WTC11 (cell line): Measurements from ENCODE around the gene LYPD6B. TPM values are rescaled to one million over a fixed set of nuclear protein-coding genes. Genes with fewer than 3 reads are reported as not detected.

Source experiments
- ATAC-seq: fragments of 200-7000 bp; cut with Tn5 transposase; 2 replicates; pipeline ENCODE4 v1.10.0; 2021; ENCODE audit warnings: mild to moderate bottlenecking, moderate library complexity
- CTCF ChIA-PET: fragments of 300-600 bp; sonication (Branson Sonifier 250); formaldehyde crosslinking; loops from one replicate; lab custom pipeline; 2021; ENCODE audit warnings: antibody characterized with exemption; lab: Charles Lee
- POLR2A ChIA-PET: fragments of 350-600 bp; sonication (Branson Sonifier 250); formaldehyde crosslinking; loops from one replicate; lab custom pipeline; 2021; ENCODE audit warnings: antibody characterized with exemption; lab: Charles Lee
- DNase-seq: peaks from one replicate; pipeline ENCODE4 v3.0.0; 2021; ENCODE audit warnings: low spot score
- H3K27ac Mint-ChIP-seq: 2 replicates; pipeline ENCODE4 v1.8.0; 2021; ENCODE audit warnings: mixed read lengths
- H3K27me3 Mint-ChIP-seq: 2 replicates; pipeline ENCODE4 v1.8.0; 2021; ENCODE audit warnings: low read depth, mild to moderate bottlenecking, moderate library complexity, mixed read lengths
- H3K36me3 Mint-ChIP-seq: 2 replicates; pipeline ENCODE4 v1.8.0; 2021; ENCODE audit warnings: mixed read lengths
- H3K4me1 Mint-ChIP-seq: 2 replicates; pipeline ENCODE4 v1.8.0; 2022; ENCODE audit warnings: mixed read lengths
- H3K4me3 Mint-ChIP-seq: 2 replicates; pipeline ENCODE4 v1.8.0; 2021; ENCODE audit warnings: mild to moderate bottlenecking, moderate library complexity, mixed read lengths
- H3K9me3 Mint-ChIP-seq: 2 replicates; pipeline ENCODE4 v1.8.0; 2021; ENCODE audit warnings: mixed read lengths
- AFF4 ChIP-seq: sonication (generic); formaldehyde crosslinking; IDR thresholded peaks from 2 replicates; pipeline ENCODE4 v1.8.1; 2023; ENCODE audit warnings: mild to moderate bottlenecking, missing genetic modification reagents, borderline replicate concordance
- CREM ChIP-seq: sonication (generic); formaldehyde crosslinking; IDR thresholded peaks from 2 replicates; pipeline ENCODE4 v1.8.1; 2022; ENCODE audit warnings: mild to moderate bottlenecking, missing genetic modification reagents, moderate library complexity
- ELF4 ChIP-seq: sonication (generic); formaldehyde crosslinking; IDR thresholded peaks from 2 replicates; pipeline ENCODE4 v1.8.1; 2022; ENCODE audit warnings: low read depth, mild to moderate bottlenecking, moderate library complexity, missing genetic modification reagents
- ETV6 ChIP-seq: sonication (generic); formaldehyde crosslinking; IDR thresholded peaks from 2 replicates; pipeline ENCODE4 v1.8.1; 2022; ENCODE audit warnings: mild to moderate bottlenecking, missing genetic modification reagents
- HMGA2 ChIP-seq: fragments of 250-450 bp; sonication (Bioruptor Pico); IDR thresholded peaks from 2 replicates; pipeline ENCODE4 v1.4.0; 2021; ENCODE audit warnings: mild to moderate bottlenecking, moderate library complexity
- JAZF1 ChIP-seq: fragments of 250-450 bp; sonication (Bioruptor Pico); IDR thresholded peaks from 2 replicates; pipeline ENCODE4 v1.9.0; 2021; ENCODE audit warnings: moderate library complexity, mild to moderate bottlenecking, inconsistent platforms
- MYBL2 ChIP-seq: sonication (generic); formaldehyde crosslinking; IDR thresholded peaks from 2 replicates; pipeline ENCODE4 v1.8.1; 2023; ENCODE audit warnings: mild to moderate bottlenecking, moderate library complexity, missing genetic modification reagents
- NFE2L1 ChIP-seq: sonication (generic); formaldehyde crosslinking; IDR thresholded peaks from 2 replicates; pipeline ENCODE4 v1.8.1; 2023; ENCODE audit warnings: missing genetic modification reagents
- NR1H2 ChIP-seq: sonication (generic); formaldehyde crosslinking; IDR thresholded peaks from 2 replicates; pipeline ENCODE4 v1.9.0; 2021; ENCODE audit warnings: mild to moderate bottlenecking, moderate library complexity, missing genetic modification reagents
- OVOL2 ChIP-seq: fragments of 250-450 bp; sonication (Bioruptor Pico); IDR thresholded peaks from 2 replicates; pipeline ENCODE4 v1.9.0; 2021; ENCODE audit warnings: mild to moderate bottlenecking, borderline replicate concordance
- ZBTB21 ChIP-seq: sonication (generic); formaldehyde crosslinking; IDR thresholded peaks from 2 replicates; pipeline ENCODE4 v1.8.1; 2023; ENCODE audit warnings: mild to moderate bottlenecking, missing genetic modification reagents, borderline replicate concordance
- ZNF121 ChIP-seq: sonication (generic); formaldehyde crosslinking; IDR thresholded peaks from 2 replicates; pipeline ENCODE4 v1.8.0; 2023; ENCODE audit warnings: missing genetic modification reagents
- ZNF263 ChIP-seq: sonication (generic); formaldehyde crosslinking; IDR thresholded peaks from 2 replicates; pipeline ENCODE4 v1.8.1; 2022; ENCODE audit warnings: low read depth, mild to moderate bottlenecking, moderate library complexity, missing genetic modification reagents
- ZNF396 ChIP-seq: fragments of 250-450 bp; sonication (Bioruptor Pico); IDR thresholded peaks from 2 replicates; pipeline ENCODE4 v1.8.0; 2021; ENCODE audit warnings: mild to moderate bottlenecking, moderate library complexity, borderline replicate concordance
- total RNA-seq: library from RNA; stranded (reverse); gene quantifications from 3 replicates; pipeline ENCODE4 v1.2.3, GENCODE V29; 2021
- TF ChIP-seq, protein P1 (sequence below): sonication (generic); formaldehyde crosslinking; IDR thresholded peaks from 2 replicates; pipeline ENCODE4 v1.8.0; 2022; ENCODE audit warnings: mild to moderate bottlenecking, missing genetic modification reagents
- TF ChIP-seq, protein P2 (sequence below): fragments of 200-600 bp; IDR thresholded peaks from 2 replicates; pipeline ENCODE4 v1.8.0; 2022; ENCODE audit warnings: antibody characterized with exemption
- TF ChIP-seq, protein P3 (sequence below): sonication (generic); formaldehyde crosslinking; IDR thresholded peaks from 2 replicates; pipeline ENCODE4 v1.8.1; 2023; ENCODE audit warnings: mild to moderate bottlenecking, missing genetic modification reagents, moderate library complexity
- TF ChIP-seq, protein P4 (sequence below): sonication (generic); formaldehyde crosslinking; IDR thresholded peaks from 2 replicates; pipeline ENCODE4 v1.8.0; 2022; ENCODE audit warnings: missing genetic modification reagents

The LYPD6B gene
- total RNA-seq, 1 experiment from 2014 or later = 1.6 TPM

DNA sequence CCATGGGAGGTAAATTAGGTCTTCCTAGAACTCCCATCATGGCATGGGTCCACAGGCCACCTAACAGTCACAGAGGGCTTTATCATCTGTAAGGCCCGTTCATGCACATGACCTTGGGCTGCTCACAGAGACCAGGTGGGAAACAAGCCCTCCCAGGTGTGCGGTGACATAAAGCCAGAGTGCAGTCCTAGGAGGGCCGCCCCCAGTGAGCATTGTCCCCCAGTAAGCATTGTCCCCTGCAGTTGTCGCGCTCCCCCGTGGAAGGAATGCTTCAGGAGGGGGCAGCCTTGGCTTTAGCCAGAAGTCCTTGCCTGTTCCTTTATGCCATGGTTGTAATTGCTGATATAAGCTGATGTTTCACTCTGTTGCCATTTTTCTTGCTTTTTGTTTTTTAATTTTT lies 41.7 kb upstream of the LYPD6B start:
- POLR2A ChIA-PET = no interaction called here
- DNase-seq = no peak
- H3K27me3 Mint-ChIP-seq = no peaks in the 10 kb centered on the region
- peaks cover 47% of the 10 kb centered on the region for H3K36me3 Mint-ChIP-seq
- TF ChIP-seq JAZF1 (CRISPR knock-in tag) = no peak
- TF ChIP-seq, all 79 proteins: peak for 0
- H3K4me3 Mint-ChIP-seq = no peak overlapping the region
- H3K9me3 Mint-ChIP-seq = peaks cover 5% of the 10 kb centered on the region
- peaks cover 45% of the 10 kb centered on the region for H3K4me1 Mint-ChIP-seq
- no peak for ATAC-seq
- CTCF ChIA-PET = no interaction called here
- no peak overlapping the region for H3K27ac Mint-ChIP-seq

DNA sequence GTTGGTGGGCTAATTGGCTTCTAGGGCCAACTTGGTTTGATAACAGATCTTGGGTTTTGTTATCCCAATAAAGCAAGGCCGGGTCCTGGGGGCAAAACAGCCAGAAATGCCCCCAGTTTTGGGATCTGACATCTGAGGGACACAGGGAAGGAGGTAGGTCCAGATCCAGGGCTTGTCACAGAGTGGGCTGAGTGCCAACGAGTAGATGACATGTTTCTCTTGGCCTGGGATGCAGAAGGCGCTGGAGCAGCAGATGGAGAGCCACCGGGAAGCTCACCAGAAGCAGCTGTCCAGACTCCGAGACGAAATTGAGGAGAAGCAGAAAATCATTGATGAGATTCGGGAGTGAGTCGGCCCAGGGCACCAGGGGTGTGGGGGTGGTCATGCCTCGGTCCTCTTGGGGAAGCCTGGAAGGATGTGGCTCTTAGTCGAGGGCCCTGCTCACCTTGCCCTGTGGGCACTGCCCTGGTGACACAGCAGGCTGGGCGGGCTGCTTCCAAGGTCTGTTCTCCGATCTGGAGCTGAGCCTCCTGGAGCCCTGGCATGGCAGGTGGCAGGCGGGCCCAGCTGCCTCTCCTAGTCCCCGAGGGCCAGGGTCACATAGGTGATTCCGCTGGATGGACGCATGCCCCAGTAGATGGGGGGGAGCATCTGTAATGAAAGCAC lies 40.2 kb upstream of the LYPD6B start:
- peak overlapping the region; percentile 63; the same call in 1 of the 2 replicates for H3K27ac Mint-ChIP-seq
- peaks cover 47% of the 10 kb centered on the region for H3K4me1 Mint-ChIP-seq
- ATAC-seq (no peak), DNase-seq (no peak)
- peak overlapping the region; percentile 25; the same call in 1 of the 2 replicates for H3K4me3 Mint-ChIP-seq
- ChIA-PET CTCF (no interaction called here), POLR2A (no interaction called here)
- peaks cover 18% of the 10 kb centered on the region for H3K9me3 Mint-ChIP-seq
- peaks cover 61% of the 10 kb centered on the region for H3K36me3 Mint-ChIP-seq
- no peaks in the 10 kb centered on the region for H3K27me3 Mint-ChIP-seq
- 0 out of 2 replicates have a peak, but pooled peaks have one; percentile 4 for TF ChIP-seq ZNF121 (CRISPR knock-in tag)
- TF ChIP-seq, protein P1, sequence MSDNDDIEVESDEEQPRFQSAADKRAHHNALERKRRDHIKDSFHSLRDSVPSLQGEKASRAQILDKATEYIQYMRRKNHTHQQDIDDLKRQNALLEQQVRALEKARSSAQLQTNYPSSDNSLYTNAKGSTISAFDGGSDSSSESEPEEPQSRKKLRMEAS (CRISPR knock-in tag) = no peak

- H3K4me3 Mint-ChIP-seq = peak overlapping the region; percentile 25; the same call in 1 of the 2 replicates
- peaks cover 61% of the 10 kb centered on the region for H3K36me3 Mint-ChIP-seq
- ChIA-PET POLR2A (no interaction called here), CTCF (no interaction called here)
- peak overlapping the region; percentile 87 for H3K27ac Mint-ChIP-seq
- peaks cover 47% of the 10 kb centered on the region for H3K4me1 Mint-ChIP-seq
- ATAC-seq (peak; percentile 23), DNase-seq (no peak)
- H3K27me3 Mint-ChIP-seq = no peaks in the 10 kb centered on the region
- peaks cover 23% of the 10 kb centered on the region for H3K9me3 Mint-ChIP-seq
- TF ChIP-seq NR1H2 (CRISPR knock-in tag) = no peak
- TF ChIP-seq ELF4 = no peak
- TF ChIP-seq, protein P2, sequence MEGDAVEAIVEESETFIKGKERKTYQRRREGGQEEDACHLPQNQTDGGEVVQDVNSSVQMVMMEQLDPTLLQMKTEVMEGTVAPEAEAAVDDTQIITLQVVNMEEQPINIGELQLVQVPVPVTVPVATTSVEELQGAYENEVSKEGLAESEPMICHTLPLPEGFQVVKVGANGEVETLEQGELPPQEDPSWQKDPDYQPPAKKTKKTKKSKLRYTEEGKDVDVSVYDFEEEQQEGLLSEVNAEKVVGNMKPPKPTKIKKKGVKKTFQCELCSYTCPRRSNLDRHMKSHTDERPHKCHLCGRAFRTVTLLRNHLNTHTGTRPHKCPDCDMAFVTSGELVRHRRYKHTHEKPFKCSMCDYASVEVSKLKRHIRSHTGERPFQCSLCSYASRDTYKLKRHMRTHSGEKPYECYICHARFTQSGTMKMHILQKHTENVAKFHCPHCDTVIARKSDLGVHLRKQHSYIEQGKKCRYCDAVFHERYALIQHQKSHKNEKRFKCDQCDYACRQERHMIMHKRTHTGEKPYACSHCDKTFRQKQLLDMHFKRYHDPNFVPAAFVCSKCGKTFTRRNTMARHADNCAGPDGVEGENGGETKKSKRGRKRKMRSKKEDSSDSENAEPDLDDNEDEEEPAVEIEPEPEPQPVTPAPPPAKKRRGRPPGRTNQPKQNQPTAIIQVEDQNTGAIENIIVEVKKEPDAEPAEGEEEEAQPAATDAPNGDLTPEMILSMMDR = no peak
- TF ChIP-seq HMGA2 (CRISPR knock-in tag) = no peak
- TF ChIP-seq ETV6 = no peak
- no peak for TF ChIP-seq ZNF396 (CRISPR knock-in tag)
- no peak for TF ChIP-seq OVOL2 (CRISPR knock-in tag)
- TF ChIP-seq ZNF263 (CRISPR knock-in tag) = no peak
- TF ChIP-seq NFE2L1 (CRISPR knock-in tag) = no peak
- no peak for TF ChIP-seq CREM
- TF ChIP-seq, all 79 proteins: peak for 0
These were observed 39.7 kb upstream of the LYPD6B start for GRCh38 chr2:148998831-148999200.

DNA sequence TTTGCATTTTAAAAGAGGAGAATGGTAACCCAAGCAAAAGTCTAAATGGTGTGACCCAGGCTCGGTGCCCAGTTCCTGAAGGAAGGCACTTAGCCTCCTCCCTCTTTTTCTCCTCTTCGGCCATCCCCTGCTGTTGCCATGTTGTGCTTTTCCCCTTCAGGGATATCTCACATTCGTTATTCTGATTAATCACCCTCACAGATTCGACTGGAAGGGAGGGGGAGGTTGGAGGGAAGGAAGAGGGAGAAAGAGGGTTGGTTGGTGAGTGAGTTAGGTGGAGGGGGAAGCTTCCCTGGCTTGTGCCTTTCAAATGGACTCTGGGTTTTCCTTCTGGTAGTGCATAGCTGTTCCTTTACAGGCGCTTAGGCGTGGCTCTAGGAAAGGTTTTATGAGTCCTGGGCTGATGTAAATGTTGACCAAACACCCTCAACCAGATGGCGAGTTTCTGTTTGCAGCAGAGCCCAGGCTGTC lies 39.0 kb upstream of the LYPD6B start:
- ChIA-PET POLR2A (no interaction called here), CTCF (interaction anchor here (0.5 to 1.7 kb wide), 3 partner anchors 18 to 257 kb away, joined by 3 to 7 read pairs (median 5); partner anchors contain the start of gene LYPD6B)
- Mint-ChIP-seq H3K4me1 (peaks cover 47% of the 10 kb centered on the region), H3K36me3 (peaks cover 62% of the 10 kb centered on the region), H3K4me3 (peak overlapping the region; percentile 57), H3K9me3 (peaks cover 25% of the 10 kb centered on the region), H3K27ac (peak overlapping the region; percentile 96), H3K27me3 (no peaks in the 10 kb centered on the region)
- ATAC-seq (peak; percentile 72), DNase-seq (no peak)
- TF ChIP-seq, protein P3, sequence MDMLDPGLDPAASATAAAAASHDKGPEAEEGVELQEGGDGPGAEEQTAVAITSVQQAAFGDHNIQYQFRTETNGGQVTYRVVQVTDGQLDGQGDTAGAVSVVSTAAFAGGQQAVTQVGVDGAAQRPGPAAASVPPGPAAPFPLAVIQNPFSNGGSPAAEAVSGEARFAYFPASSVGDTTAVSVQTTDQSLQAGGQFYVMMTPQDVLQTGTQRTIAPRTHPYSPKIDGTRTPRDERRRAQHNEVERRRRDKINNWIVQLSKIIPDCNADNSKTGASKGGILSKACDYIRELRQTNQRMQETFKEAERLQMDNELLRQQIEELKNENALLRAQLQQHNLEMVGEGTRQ (CRISPR knock-in tag) = no peak
- no peak for TF ChIP-seq NR1H2 (CRISPR knock-in tag)
- TF ChIP-seq HMGA2 (CRISPR knock-in tag) = no peak
- TF ChIP-seq CREM = no peak
- TF ChIP-seq, protein P4, sequence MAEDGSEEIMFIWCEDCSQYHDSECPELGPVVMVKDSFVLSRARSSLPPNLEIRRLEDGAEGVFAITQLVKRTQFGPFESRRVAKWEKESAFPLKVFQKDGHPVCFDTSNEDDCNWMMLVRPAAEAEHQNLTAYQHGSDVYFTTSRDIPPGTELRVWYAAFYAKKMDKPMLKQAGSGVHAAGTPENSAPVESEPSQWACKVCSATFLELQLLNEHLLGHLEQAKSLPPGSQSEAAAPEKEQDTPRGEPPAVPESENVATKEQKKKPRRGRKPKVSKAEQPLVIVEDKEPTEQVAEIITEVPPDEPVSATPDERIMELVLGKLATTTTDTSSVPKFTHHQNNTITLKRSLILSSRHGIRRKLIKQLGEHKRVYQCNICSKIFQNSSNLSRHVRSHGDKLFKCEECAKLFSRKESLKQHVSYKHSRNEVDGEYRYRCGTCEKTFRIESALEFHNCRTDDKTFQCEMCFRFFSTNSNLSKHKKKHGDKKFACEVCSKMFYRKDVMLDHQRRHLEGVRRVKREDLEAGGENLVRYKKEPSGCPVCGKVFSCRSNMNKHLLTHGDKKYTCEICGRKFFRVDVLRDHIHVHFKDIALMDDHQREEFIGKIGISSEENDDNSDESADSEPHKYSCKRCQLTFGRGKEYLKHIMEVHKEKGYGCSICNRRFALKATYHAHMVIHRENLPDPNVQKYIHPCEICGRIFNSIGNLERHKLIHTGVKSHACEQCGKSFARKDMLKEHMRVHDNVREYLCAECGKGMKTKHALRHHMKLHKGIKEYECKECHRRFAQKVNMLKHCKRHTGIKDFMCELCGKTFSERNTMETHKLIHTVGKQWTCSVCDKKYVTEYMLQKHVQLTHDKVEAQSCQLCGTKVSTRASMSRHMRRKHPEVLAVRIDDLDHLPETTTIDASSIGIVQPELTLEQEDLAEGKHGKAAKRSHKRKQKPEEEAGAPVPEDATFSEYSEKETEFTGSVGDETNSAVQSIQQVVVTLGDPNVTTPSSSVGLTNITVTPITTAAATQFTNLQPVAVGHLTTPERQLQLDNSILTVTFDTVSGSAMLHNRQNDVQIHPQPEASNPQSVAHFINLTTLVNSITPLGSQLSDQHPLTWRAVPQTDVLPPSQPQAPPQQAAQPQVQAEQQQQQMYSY (CRISPR knock-in tag) = no peak
- no peak for TF ChIP-seq ZBTB21 (CRISPR knock-in tag)
- TF ChIP-seq OVOL2 (CRISPR knock-in tag) = no peak
- no peak for TF ChIP-seq AFF4
- no peak for TF ChIP-seq MYBL2 (CRISPR knock-in tag)
- TF ChIP-seq, all 79 proteins: peak for 0
